K562 (cell line): ENCODE data around the gene CCDC117. TPM values are rescaled to one million over a fixed set of nuclear protein-coding genes. Genes with fewer than 3 reads are reported as not detected.

Source experiments
- ATAC-seq: fragments of 200-7000 bp; cut with Tn5 transposase; 3 replicates; pipeline ENCODE4 v1.9.1; 2020; ENCODE audit warnings: moderate library complexity
- BruUV-seq: library from RNA; stranded (reverse); fragments of 400-500 nt; replicated peaks from 2 replicates; lab custom pipeline; 2021; lab: Mats Ljungman, UMichigan
- CTCF ChIA-PET: fragments of 300-600 bp; formaldehyde crosslinking; extraction: SDS; loops from one replicate; lab custom pipeline; 2021; ENCODE audit warnings: low intra/inter-chr PET ratio; lab: Yijun Ruan, JAX
- POLR2A ChIA-PET: fragments of 300-600, 350-650 bp; sonication (Branson Sonifier 250); formaldehyde crosslinking; extraction: SDS; loops from one replicate; lab custom pipeline; 2021; ENCODE audit warnings: antibody characterized with exemption, inconsistent platforms; lab: Yijun Ruan, JAX
- DNase-seq, 4 experiments: peaks; one replicate each; pipeline versions ENCODE4 v3.0.0 to v3.0.0-alpha.2; 2011 to 2018; ENCODE audit warnings: low spot score in 3 of 4, mixed read lengths in 3 of 4; ENCODE audit errors: extremely low read depth in 1 of 4
- FAIRE-seq: peaks from 2 replicates; lab custom pipeline; 2011; peaks lifted over from hg19 to GRCh38; lab: Jason Lieb, UNC
- H2AFZ ChIP-seq: 2 replicates; pipeline ENCODE4 v1.6.0; 2011; ENCODE audit warnings: low read depth, low read length, control low read depth, inconsistent platforms
- H3K27ac ChIP-seq: fragments of 200-600 bp; 3 replicates; pipeline ENCODE4 v1.8.0; 2011; ENCODE audit warnings: low read depth, mild to moderate bottlenecking, control low read depth, inconsistent platforms, low read length, moderate library complexity, mixed read lengths; ENCODE audit errors: extremely low read depth
- H3K27me3 ChIP-seq, 2 experiments: fragments of 300-600 bp in 1 of 2; 2 replicates in 1 of 2; 3 replicates in 1 of 2; pipeline versions ENCODE4 v1.6.0 to v1.8.0; 2011; ENCODE audit warnings: inconsistent platforms in 2 of 2, low read length in 2 of 2, mild to moderate bottlenecking in 1 of 2, mixed read lengths in 1 of 2, moderate library complexity in 1 of 2; ENCODE audit not compliant: control insufficient read depth in 2 of 2, insufficient read depth in 2 of 2
- H3K36me3 ChIP-seq: fragments of 300-600 bp; 3 replicates; pipeline ENCODE4 v1.8.0; 2011; ENCODE audit warnings: mild to moderate bottlenecking, low read length, inconsistent platforms; ENCODE audit not compliant: control insufficient read depth, insufficient read depth
- H3K4me1 ChIP-seq, 2 experiments: fragments of 200-600 bp in 1 of 2; replicated peaks in 1 of 2; 2 replicates in 1 of 2; 3 replicates in 1 of 2; pipeline versions ENCODE4 v1.5.1 to v1.8.0; 2011; ENCODE audit warnings: inconsistent platforms in 2 of 2, low read length in 2 of 2, mild to moderate bottlenecking in 1 of 2, mixed read lengths in 1 of 2, moderate library complexity in 1 of 2; ENCODE audit not compliant: control insufficient read depth in 2 of 2, insufficient read depth in 2 of 2
- H3K4me2 ChIP-seq: 2 replicates; pipeline ENCODE4 v1.6.1; 2011; ENCODE audit warnings: low read length, control low read depth, inconsistent platforms, mixed read lengths; ENCODE audit not compliant: insufficient read depth
- H3K4me3 ChIP-seq: fragments of 200-600 bp; sonication (generic), shearing (Covaris generic); 2 replicates; pipeline ENCODE4 v1.5.1; 2016; ENCODE audit warnings: control low read depth, inconsistent platforms
- H3K79me2 ChIP-seq: fragments of 200-600 bp; 3 replicates; pipeline ENCODE4 v1.8.0; 2011; ENCODE audit warnings: low read length, inconsistent platforms; ENCODE audit not compliant: control insufficient read depth, insufficient read depth
- H3K9ac ChIP-seq, 2 experiments: 2 replicates each; pipeline versions ENCODE4 v1.6.0 to v1.6.1; 2011; ENCODE audit warnings: low read depth in 2 of 2, low read length in 2 of 2, control low read depth in 1 of 2, inconsistent platforms in 1 of 2, mild to moderate bottlenecking in 1 of 2, mixed read lengths in 1 of 2; ENCODE audit not compliant: insufficient read depth in 1 of 2
- H3K9me1 ChIP-seq: one replicate; pipeline ENCODE4 v1.6.0; 2011; ENCODE audit warnings: inconsistent platforms, mild to moderate bottlenecking, low read length, moderate library complexity; ENCODE audit not compliant: control insufficient read depth, insufficient read depth
- H3K9me3 ChIP-seq: replicated peaks from 2 replicates; pipeline ENCODE4 v1.5.1; 2011; ENCODE audit warnings: low read depth, low read length, inconsistent platforms; ENCODE audit not compliant: control insufficient read depth, insufficient read depth
- H4K20me1 ChIP-seq: replicated peaks from 2 replicates; pipeline ENCODE4 v1.6.1; 2011; ENCODE audit warnings: low read length, inconsistent platforms, mixed read lengths; ENCODE audit not compliant: control insufficient read depth, insufficient read depth
- BHLHE40 ChIP-seq: IDR thresholded peaks from 2 replicates; pipeline ENCODE4 v1.6.1; 2011; ENCODE audit warnings: low read length, improper control_type of control experiment
- CAMTA2 ChIP-seq: fragments of 250-450 bp; sonication (Bioruptor Pico); conservative IDR thresholded peaks from 2 replicates; pipeline ENCODE4 v1.5.1; 2022
- CHD7 ChIP-seq: fragments of 200-600 bp; sonication (generic); IDR thresholded peaks from one replicate; pipeline ENCODE4 v1.6.1; 2012; ENCODE audit warnings: mild to moderate bottlenecking, low read depth, low read length, inconsistent platforms
- HDGF ChIP-seq: fragments of 450-650 bp; IDR thresholded peaks from 2 replicates; pipeline ENCODE4 v1.6.1; 2016
- MTA3 ChIP-seq: fragments of 450-650 bp; formaldehyde crosslinking; IDR thresholded peaks from 2 replicates; pipeline ENCODE4 v1.6.1; 2017; ENCODE audit warnings: mild to moderate bottlenecking, borderline replicate concordance
- POLR2H ChIP-seq: IDR thresholded peaks from 2 replicates; pipeline ENCODE4 v1.6.1; 2016; ENCODE audit warnings: missing genetic modification characterization, low read depth, mild to moderate bottlenecking, control low read depth, missing compliant biosample characterization, moderate library complexity
- WGBS: fragments of 100-300 bp; shearing (Covaris generic); methylation state at CpG from one replicate; pipeline ENCODE4 v1.1.6; 2016; ENCODE audit warnings: low coverage, mixed read lengths; ENCODE audit not compliant: insufficient coverage; ENCODE audit errors: missing lambda C conversion rate; 5-methylcytosine and 5-hydroxymethylcytosine counted together
- in situ Hi-C: fragments of 300-500 bp; cut with MboI; formaldehyde crosslinking; loops from 4 replicates; pipeline ENCODE4 v1.15.0; 2018; ENCODE audit warnings: inconsistent platforms, mixed read lengths
- intact Hi-C: fragments of 100-400 bp; cut with micrococcal nuclease; formaldehyde crosslinking; loops from 2 replicates; pipeline ENCODE4 v1.14.2; 2022
- polyA plus RNA-seq, 8 experiments: library from polyadenylated mRNA; depleted of rRNA in 4 of 8; stranded (reverse) in 5 of 8; unstranded in 3 of 8; fragments of >200 nt; fragmentation: Nextera tagmentation in 2 of 8; fragmentation: Illumina TruSeq in 1 of 8; extraction: Ambion mirVana in 2 of 8; extraction: Trizol in 1 of 8; gene quantifications; 2 replicates each; pipeline versions ENCODE4 v1.2.1 to v1.2.3, GENCODE V29; 2011 to 2014; ENCODE audit warnings: inconsistent platforms in 1 of 8, missing spikeins in 1 of 8
- total RNA-seq, 7 experiments: library from RNA; depleted of rRNA in 6 of 7; stranded (reverse); fragments of >200 nt in 6 of 7; fragmentation: Illumina TruSeq in 2 of 7; extraction: Trizol in 2 of 7; gene quantifications; 2 replicates each; pipeline versions ENCODE4 v1.2.1 to v1.2.3, GENCODE V29; 2011 to 2021; ENCODE audit warnings: low replicate concordance in 1 of 7

Gene CCDC117
- total and polyA plus RNA-seq, 9 of the 15 experiments (the other 6 are each of a cell fraction or from before 2014, with no cell fraction given): 5.7 to 23.3 (median 15.8) TPM

- Histone ChIP-seq H4K20me1 (no peaks in the 10 kb centered on the region), H2AFZ (no peak overlapping the region), H3K4me2 (no peak overlapping the region), H3K27me3 (no peaks in the 10 kb centered on the region), H3K27ac (no peak overlapping the region), H3K4me1 (0 out of 5 replicates have a peak, but pooled peaks cover 0 to 4% of the 10 kb centered on the region in 2 experiments), H3K9ac (no peak overlapping the region), H3K36me3 (no peaks in the 10 kb centered on the region), H3K4me3 (no peak overlapping the region), H3K79me2 (no peaks in the 10 kb centered on the region), H3K9me1 (no peaks in the 10 kb centered on the region), H3K9me3 (no peaks in the 10 kb centered on the region)
- WGBS: no CpG with 5 or more reads among the region's 1 CpG
- ChIA-PET POLR2A (interaction anchor here (0.6 kb wide), 1 partner anchor 45 kb away, joined by 5 read pairs; no protein-coding TSS in a partner anchor), CTCF (no interaction called here)
- TF ChIP-seq CAMTA2 (CRISPR knock-in tag) (no peak), POLR2H (tag) (no peak), HDGF (no peak), CHD7 (no peak), MTA3 (no peak), BHLHE40 (no peak)
- in situ Hi-C loops (loop anchor here (5.0 to 10.0 kb wide), 2 partner anchors 230 to 808 kb away; no protein-coding TSS in a partner anchor), intact Hi-C loops (no loop called here)
- BruUV-seq: no TSS peak
- FAIRE-seq: no peak
- ATAC-seq: no peak
- DNase-seq: no peak
These were observed 60.2 kb downstream of the CCDC117 start for GRCh38 chr22:28832731-28833130.
